Measurements from ENCODE around the gene GPR37L1.

- TF ChIP-seq EZH2 (IDR thresholded peaks at IDR 0.05) (no peak), POLR2AphosphoS5 (IDR thresholded peaks at IDR 0.05; ENCODE audit: borderline replicate concordance, low read depth, low read length) (no peak), FOXP2 (optimal IDR thresholded peaks at IDR 0.05; ENCODE audit: control extremely low read depth, extremely low read length, insufficient read depth) (no peak)
Observed at GRCh38 chr1:202117898-202118371, 4.8 kb upstream of the GPR37L1 start.

Measured in SK-N-MC (cell line).